Liver (tissue), 9 donors: Measurements from ENCODE around the gene CAP1. TPM values are rescaled to one million over a fixed set of nuclear protein-coding genes. Genes with fewer than 3 reads are reported as not detected.

Experiments used
- DNase-seq: peaks from one replicate; pipeline ENCODE4 v3.0.0-alpha.2; 2017; ENCODE audit warnings: low spot score
- H3K27ac ChIP-seq, 2 donors: one replicate each; pipeline ENCODE4 v1.7.0; 2013; ENCODE audit warnings: inconsistent platforms in 2 of 2, low read length in 2 of 2, control low read depth in 1 of 2, low read depth in 1 of 2, mild to moderate bottlenecking in 1 of 2
- H3K27me3 ChIP-seq, 4 donors: one replicate each; pipeline versions ENCODE4 v1.6.1 to v1.7.0; 2013; ENCODE audit warnings: low read length in 3 of 4, inconsistent platforms in 1 of 4, mild to moderate bottlenecking in 1 of 4, moderate library complexity in 1 of 4; ENCODE audit not compliant: control insufficient read depth in 4 of 4, insufficient read depth in 4 of 4
- H3K36me3 ChIP-seq, 4 donors: one replicate each; pipeline versions ENCODE4 v1.6.1 to v1.7.0; 2013; ENCODE audit warnings: low read length in 3 of 4, mild to moderate bottlenecking in 3 of 4, low read depth in 1 of 4, moderate library complexity in 1 of 4; ENCODE audit not compliant: control insufficient read depth in 4 of 4, insufficient read depth in 3 of 4
- H3K4me1 ChIP-seq, 4 donors: one replicate each; pipeline versions ENCODE4 v1.6.1 to v1.7.0; 2013; ENCODE audit warnings: low read length in 3 of 4, mild to moderate bottlenecking in 3 of 4, moderate library complexity in 1 of 4; ENCODE audit not compliant: control insufficient read depth in 4 of 4, insufficient read depth in 4 of 4
- H3K4me3 ChIP-seq, 3 donors: one replicate each; pipeline versions ENCODE4 v1.6.1 to v1.7.0; 2013; ENCODE audit warnings: low read length in 3 of 3, control low read depth in 1 of 3, low read depth in 1 of 3, mild to moderate bottlenecking in 1 of 3
- H3K9ac ChIP-seq, 2 donors: one replicate each; pipeline ENCODE4 v1.7.0; 2013; ENCODE audit warnings: low read length in 2 of 2, mild to moderate bottlenecking in 2 of 2, moderate library complexity in 2 of 2, control low read depth in 1 of 2, low read depth in 1 of 2
- H3K9me3 ChIP-seq, 4 donors: one replicate each; pipeline versions ENCODE4 v1.6.1 to v1.7.0; 2013; ENCODE audit warnings: low read length in 3 of 4; ENCODE audit not compliant: control insufficient read depth in 4 of 4
- EGR1 ChIP-seq, 2 donors: IDR thresholded peaks; 2 replicates each; pipeline ENCODE4 v1.6.1; 2016 to 2018; ENCODE audit warnings: antibody characterized with exemption in 2 of 2, low read depth in 2 of 2
- FOXA1 ChIP-seq: IDR thresholded peaks from 2 replicates; pipeline ENCODE4 v1.6.1; 2016; ENCODE audit warnings: antibody characterized with exemption
- FOXA2 ChIP-seq: IDR thresholded peaks from 2 replicates; pipeline ENCODE4 v1.6.1; 2016; ENCODE audit warnings: antibody characterized with exemption
- GABPA ChIP-seq, 2 donors: IDR thresholded peaks in 1 of 2; conservative IDR thresholded peaks in 1 of 2; 2 replicates each; pipeline ENCODE4 v1.6.1; 2016; ENCODE audit warnings: antibody characterized with exemption in 2 of 2, mild to moderate bottlenecking in 1 of 2, moderate library complexity in 1 of 2
- HNF4A ChIP-seq, 2 donors: conservative IDR thresholded peaks; 2 replicates each; pipeline ENCODE4 v1.6.1; 2016; ENCODE audit warnings: antibody characterized with exemption in 2 of 2, mild to moderate bottlenecking in 2 of 2
- HNF4G ChIP-seq: IDR thresholded peaks from 2 replicates; pipeline ENCODE4 v1.6.1; 2016; ENCODE audit warnings: antibody characterized with exemption
- NR2F2 ChIP-seq: IDR thresholded peaks from 2 replicates; pipeline ENCODE4 v1.6.1; 2016; ENCODE audit warnings: antibody characterized with exemption
- RAD21 ChIP-seq, 2 donors: IDR thresholded peaks; 2 replicates each; pipeline ENCODE4 v1.6.1; 2016; ENCODE audit warnings: antibody characterized with exemption in 2 of 2, mild to moderate bottlenecking in 2 of 2
- RXRA ChIP-seq, 2 donors: IDR thresholded peaks; 2 replicates each; pipeline ENCODE4 v1.6.1; 2017 to 2018; ENCODE audit warnings: antibody characterized with exemption in 2 of 2, mild to moderate bottlenecking in 1 of 2
- TAF1 ChIP-seq: conservative IDR thresholded peaks from 2 replicates; pipeline ENCODE4 v1.6.1; 2016; ENCODE audit warnings: antibody characterized with exemption, mild to moderate bottlenecking
- WGBS: extraction: QIAGEN DNeasy Blood & Tissue Kit; methylation state at CpG from one replicate; pipeline ENCODE4 v1.1.7; 2013; 5-methylcytosine and 5-hydroxymethylcytosine counted together
- polyA plus RNA-seq, 2 donors: library from polyadenylated mRNA; stranded (reverse) in 1 of 2; unstranded in 1 of 2; fragments of 200-250 nt in 1 of 2; fragments of >200 nt in 1 of 2; fragmentation: Nextera tagmentation in 1 of 2; extraction: Ambion mirVana in 1 of 2; gene quantifications; one replicate each; pipeline versions ENCODE4 v1.2.1 to v1.2.3, GENCODE V29; 2013 to 2015
- total RNA-seq, 2 donors: library from RNA; depleted of rRNA; stranded (reverse); fragments of >200 nt; gene quantifications; one replicate each; pipeline ENCODE4 v1.2.3, GENCODE V29; 2014
- TF ChIP-seq, protein P1 (sequence below): fragments of 150-350 bp; IDR thresholded peaks from 2 replicates; pipeline ENCODE4 v1.5.1; 2017; ENCODE audit warnings: improper control_type of control experiment, low read depth, low read length; ENCODE audit not compliant: missing input control
- TF ChIP-seq, protein P2 (sequence below): IDR thresholded peaks from 2 replicates; pipeline ENCODE4 v1.6.1; 2016; ENCODE audit warnings: antibody characterized with exemption
- donor health status: healthy.
- donor health status: healthy.
- donor health status: healthy.
- donor health status: healthy.
- donor health status: healthy.

CAP1 gene
- total and polyA plus RNA-seq, 4 donors = 75.5 to 105 (median 84.6) TPM

DNA sequence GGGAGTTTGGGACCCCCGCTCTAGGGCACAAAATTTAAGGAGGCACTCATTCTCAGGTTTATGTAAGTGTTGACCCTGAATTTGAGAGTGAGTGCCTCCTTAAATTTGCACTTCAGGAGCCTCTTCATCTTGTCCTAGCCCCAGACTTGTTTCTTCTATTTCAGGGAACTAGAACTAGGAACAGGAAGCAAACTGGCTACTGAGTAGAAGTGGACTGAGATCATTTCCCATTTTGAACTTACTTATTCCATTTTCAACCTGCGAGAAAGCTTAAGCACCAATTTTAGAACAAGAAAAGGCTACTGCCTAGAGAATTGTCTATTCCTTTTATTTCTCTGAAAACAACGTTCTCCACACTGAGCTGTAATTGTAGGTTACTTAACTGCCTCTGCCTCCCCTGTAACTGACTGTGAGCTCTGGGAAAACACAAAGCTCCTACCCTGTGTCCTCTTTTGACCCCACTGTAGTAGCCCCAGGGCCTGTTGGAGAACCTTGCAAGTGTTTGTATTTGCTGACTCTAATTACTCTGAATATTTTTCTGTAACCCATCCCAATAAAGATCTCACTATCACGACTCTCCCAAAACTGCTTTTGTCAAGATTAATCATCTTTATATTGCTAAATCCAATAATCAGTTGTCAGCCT lies 54.1 kb downstream of the CAP1 start:
- 75% methylated on average over 4 of the region's 4 CpGs for WGBS
- Histone ChIP-seq H3K36me3 (peaks cover 0 to 11% (median 5%) of the 10 kb centered on the region in 4 donors), H3K27ac (no peak overlapping the region), H3K27me3 (no peaks in the 10 kb centered on the region), H3K9ac (no peak overlapping the region), H3K4me1 (peaks cover 0 to 12% (median 5%) of the 10 kb centered on the region in 4 donors), H3K9me3 (no peaks in the 10 kb centered on the region), H3K4me3 (no peak overlapping the region)
- TF ChIP-seq TAF1 (no peak), FOXA1 (no peak), HNF4G (no peak), RXRA (IDR thresholded peaks at IDR 0.05) (no peak), RAD21 (IDR thresholded peaks at IDR 0.05) (no peak)
- TF ChIP-seq, protein P1, sequence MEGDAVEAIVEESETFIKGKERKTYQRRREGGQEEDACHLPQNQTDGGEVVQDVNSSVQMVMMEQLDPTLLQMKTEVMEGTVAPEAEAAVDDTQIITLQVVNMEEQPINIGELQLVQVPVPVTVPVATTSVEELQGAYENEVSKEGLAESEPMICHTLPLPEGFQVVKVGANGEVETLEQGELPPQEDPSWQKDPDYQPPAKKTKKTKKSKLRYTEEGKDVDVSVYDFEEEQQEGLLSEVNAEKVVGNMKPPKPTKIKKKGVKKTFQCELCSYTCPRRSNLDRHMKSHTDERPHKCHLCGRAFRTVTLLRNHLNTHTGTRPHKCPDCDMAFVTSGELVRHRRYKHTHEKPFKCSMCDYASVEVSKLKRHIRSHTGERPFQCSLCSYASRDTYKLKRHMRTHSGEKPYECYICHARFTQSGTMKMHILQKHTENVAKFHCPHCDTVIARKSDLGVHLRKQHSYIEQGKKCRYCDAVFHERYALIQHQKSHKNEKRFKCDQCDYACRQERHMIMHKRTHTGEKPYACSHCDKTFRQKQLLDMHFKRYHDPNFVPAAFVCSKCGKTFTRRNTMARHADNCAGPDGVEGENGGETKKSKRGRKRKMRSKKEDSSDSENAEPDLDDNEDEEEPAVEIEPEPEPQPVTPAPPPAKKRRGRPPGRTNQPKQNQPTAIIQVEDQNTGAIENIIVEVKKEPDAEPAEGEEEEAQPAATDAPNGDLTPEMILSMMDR = no peak
- DNase-seq = no peak

DNA sequence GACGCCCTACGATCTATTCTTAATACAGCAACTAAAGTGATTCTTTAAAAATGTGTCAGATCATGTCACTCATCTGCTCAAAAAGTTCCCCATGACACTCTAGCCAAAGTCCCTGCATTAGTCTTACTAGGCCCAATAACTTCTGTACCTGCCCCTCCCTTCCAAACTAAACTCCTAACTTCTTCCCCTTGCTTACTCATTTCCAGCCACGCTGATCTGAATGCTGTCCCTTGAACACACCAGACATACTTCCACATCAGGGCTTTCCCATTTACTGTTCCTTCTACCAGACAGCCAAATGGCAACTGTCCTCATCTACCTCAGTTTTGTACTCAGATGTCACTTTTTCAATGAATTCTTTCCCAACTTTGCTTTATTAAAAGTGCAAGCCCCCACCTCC lies 55.3 kb downstream of the CAP1 start:
- no peak for DNase-seq
- WGBS = 89% methylated on average over 3 of the region's 3 CpGs
- no peak overlapping the region for H3K27ac ChIP-seq
- H3K27me3 ChIP-seq = no peaks in the 10 kb centered on the region
- H3K36me3 ChIP-seq = peaks cover 0 to 5% (median 4%) of the 10 kb centered on the region in 4 donors
- TF ChIP-seq EGR1 (IDR thresholded peaks at IDR 0.05; ENCODE audit: low read depth in 2 of 2) = no peak
- TF ChIP-seq GABPA (IDR thresholded peaks at IDR 0.05 in 1 of 2, conservative IDR thresholded peaks at IDR 0.05 in 1 of 2) = no peak
- TF ChIP-seq HNF4A (conservative IDR thresholded peaks at IDR 0.05) = no peak
- TF ChIP-seq, protein P2, sequence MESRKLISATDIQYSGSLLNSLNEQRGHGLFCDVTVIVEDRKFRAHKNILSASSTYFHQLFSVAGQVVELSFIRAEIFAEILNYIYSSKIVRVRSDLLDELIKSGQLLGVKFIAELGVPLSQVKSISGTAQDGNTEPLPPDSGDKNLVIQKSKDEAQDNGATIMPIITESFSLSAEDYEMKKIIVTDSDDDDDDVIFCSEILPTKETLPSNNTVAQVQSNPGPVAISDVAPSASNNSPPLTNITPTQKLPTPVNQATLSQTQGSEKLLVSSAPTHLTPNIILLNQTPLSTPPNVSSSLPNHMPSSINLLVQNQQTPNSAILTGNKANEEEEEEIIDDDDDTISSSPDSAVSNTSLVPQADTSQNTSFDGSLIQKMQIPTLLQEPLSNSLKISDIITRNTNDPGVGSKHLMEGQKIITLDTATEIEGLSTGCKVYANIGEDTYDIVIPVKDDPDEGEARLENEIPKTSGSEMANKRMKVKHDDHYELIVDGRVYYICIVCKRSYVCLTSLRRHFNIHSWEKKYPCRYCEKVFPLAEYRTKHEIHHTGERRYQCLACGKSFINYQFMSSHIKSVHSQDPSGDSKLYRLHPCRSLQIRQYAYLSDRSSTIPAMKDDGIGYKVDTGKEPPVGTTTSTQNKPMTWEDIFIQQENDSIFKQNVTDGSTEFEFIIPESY = no peak
- TF ChIP-seq NR2F2 = no peak
- no peak for TF ChIP-seq TAF1
- TF ChIP-seq, protein P1 = no peak
- TF ChIP-seq FOXA2 = no peak
- no peak overlapping the region for H3K4me3 ChIP-seq
- no peak overlapping the region for H3K9ac ChIP-seq
- H3K9me3 ChIP-seq = no peaks in the 10 kb centered on the region
- H3K4me1 ChIP-seq = peaks cover 0 to 12% (median 5%) of the 10 kb centered on the region in 4 donors
